ENCODE data around the gene ARHGAP33.

GRCh38 chr19:35813043-35813890 lies 37.9 kb downstream of the ARHGAP33 start:
- TF ChIP-seq CTCF (IDR thresholded peaks at IDR 0.05): no peak
- no peak for TF ChIP-seq POLR2A (IDR thresholded peaks at IDR 0.05)

Data from thyroid gland (tissue), 4 donors.